ENCODE measurements around the gene LY9.
"Not testable (repeated sequence)": the region's sequence is repeated elsewhere in the genome, so short reads cannot be mapped to it uniquely, and the experiment has no call there.

LY9 gene

GRCh38 chr1:160774886-160775719 is 20.9 kb upstream of the LY9 start:
- no peak for DNase-seq

DNA sequence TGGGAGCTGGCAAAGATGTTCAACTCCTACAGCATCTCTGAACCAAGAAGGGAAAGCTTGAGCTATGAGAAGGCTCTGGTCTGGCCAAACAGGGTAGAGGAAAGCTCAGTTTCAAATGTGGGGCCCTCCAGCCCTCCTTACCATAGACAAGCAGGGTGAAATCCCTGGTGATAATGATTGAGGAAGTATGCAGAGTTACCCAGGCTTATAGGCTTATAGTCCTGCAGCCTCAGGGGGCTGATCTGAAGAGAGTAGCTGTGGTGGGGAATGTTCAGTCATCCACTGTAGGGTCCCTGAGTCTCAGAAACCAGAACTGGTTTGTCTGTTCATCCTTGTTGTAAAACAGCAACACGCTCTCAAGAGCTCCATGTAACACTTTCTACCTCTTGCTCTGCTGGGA is 19.8 kb upstream of the LY9 start:
- no peak for DNase-seq

DNA sequence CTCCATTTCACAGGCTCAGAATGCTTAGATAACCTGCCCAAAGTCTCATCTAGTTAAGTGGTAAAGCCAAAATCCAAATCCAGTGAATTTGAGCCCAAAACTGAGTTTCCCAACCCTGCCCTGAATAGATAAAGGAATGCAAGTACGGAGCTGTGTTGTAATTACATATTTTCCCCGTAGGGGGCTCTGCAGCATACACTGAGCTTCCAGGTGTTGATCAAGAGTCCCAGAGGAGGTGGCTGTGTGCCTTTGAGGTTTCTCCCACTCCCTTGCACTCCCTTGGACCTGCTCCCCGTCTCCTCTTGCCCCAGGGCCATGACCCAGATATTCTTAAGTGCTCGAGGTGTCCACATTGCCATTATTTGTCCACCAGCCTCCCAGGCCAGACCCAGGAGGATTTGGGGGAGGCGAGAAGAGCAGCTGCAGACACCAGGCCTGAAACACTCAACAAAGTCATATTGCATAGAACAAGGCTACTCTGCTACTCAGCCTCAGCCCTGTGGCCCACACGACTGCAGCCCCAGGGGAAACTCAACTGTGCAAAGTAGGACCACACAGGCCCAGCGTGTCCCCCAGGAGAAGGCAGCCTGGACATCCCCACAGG is 18.4 kb upstream of the LY9 start:
- DNase-seq: peak in 1 of 2 experiments; percentile 19

DNA sequence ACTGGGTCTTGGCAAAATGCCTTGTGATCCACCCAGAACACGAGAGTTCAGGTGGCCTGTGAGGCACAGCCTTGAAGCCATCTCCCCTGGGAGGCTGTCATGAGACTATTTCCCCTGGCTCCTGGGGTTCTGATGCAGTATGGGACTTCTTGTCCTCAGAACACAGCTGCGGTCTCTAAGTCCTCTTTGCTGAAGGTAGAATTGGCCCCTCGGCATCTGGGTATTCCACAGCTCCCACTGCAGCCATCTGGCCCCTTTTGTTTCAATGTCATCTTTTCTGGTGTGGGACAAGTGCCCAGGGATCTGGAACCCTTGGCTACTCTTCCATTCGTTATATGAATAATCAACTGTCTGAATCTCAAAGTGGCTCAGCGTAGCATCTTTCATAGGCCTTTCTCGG is 17.0 kb upstream of the LY9 start:
- no peak for DNase-seq

GRCh38 chr1:160779626-160780397 is 16.2 kb upstream of the LY9 start:
- DNase-seq: peak in 1 of 2 experiments; percentile 1

DNA sequence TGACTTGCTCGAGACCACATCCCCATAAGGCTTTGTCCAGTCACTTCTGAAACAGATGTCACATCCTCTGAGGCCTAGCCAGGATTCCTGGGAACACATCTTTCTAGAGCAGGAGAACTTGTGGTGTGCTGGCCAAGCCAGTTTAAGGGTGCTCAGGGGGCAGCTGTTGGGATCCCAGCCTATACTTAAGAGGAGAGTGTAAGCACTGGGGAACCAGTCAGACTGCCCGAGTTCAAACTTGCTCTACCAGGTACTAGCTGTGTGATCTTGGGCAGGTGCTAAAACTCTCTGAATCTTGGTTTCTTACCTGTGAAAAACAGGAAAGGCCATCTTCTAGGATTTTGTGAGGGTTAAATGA is 15.6 kb upstream of the LY9 start:
- DNase-seq: no peak

DNA sequence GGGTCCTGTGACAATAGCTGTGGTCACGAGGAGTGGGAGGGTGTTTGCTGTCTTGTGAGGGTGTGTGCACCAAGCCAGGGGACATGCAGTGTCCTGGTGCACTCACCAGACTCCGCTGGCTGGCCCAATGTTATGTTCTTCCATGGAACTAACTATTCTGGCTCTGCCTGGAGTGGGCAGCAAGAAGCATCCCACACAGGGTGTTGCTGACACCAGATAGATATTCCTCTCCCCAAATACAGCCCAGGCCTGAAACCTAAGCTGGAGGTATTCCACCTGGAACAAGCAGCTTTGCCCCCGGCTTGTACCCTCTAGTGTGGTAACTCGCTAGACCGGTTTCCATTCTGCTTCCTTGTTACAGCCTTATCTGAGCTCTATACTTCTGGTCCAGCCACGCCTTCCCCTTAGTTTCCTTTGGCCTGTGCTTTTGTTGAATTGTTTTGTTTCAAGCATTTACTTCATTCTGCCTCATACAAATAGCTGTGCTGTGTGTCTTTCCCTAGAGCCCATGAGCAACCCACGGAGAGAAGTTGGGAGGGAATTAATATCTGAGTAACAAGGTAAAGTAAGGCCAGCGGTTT is 14.7 kb upstream of the LY9 start:
- DNase-seq: no peak

DNA sequence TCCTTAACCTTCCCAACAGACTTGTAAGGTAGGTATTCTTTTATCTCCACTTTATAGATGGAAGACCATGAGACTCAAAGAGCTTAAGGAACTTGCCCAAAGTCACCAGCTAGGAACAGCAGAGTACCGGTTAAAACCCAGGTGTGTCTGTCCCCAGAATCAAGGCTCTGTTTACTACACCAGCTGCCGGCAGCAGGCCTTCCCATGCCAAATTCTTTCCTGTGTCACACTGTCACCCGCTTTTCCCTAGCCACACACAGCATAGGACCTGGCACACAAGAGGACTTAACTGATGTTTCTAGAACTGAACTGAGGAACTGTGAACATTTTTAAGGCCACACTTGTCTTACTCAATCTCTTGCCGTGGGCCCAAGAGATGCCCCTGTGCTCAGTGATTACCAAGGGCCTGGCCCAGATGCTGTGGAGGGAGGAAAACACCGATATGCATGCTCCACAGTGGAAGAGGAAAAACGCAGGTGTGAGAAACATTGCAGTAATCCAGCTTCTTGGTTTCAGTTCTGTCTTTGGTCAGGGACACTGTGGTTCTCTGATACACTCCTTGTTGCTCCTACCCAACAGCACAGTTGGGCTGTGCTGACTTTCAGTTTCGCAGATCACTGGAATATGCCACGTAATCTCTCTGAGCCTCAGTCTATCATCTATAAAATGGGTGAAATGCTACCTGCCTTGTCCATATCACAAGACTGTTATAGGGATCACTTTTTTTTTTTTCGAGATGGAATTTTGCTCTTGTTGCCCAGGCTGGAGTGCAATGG is 13.9 kb upstream of the LY9 start:
- no peak for DNase-seq

DNA sequence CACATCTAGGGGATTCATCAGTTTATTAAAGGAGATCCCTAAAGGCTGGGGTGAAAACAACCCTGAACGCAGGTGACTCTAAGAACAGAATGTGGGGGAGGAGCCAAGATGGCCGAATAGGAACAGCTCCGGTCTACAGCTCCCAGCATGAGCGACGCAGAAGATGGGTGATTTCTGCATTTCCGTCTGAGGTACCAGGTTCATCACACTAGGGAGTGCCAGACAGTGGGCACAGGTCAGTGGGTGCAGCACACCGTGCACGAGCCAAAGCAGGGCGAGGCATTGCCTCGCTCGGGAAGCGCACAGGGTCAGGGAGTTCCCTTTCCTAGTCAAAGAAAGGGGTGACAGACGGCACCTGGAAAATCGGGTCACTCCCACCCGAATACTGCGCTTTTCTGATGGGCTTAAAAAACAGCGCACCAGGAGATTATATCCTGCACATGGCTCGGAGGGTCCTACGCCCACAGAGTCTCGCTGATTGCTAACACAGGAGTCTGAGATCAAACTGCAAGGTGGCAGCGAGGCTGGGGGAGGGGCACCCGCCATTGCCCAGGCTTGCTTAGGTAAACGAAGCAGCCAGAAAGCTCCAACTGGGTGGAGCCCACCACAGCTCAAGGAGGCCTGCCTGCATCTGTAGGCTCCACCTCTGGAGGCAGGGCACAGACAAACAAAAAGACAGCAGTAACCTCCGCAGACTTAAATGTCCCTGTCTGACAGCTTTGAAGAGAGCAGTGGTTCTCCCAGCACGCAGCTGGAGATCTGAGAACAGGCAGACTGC is 12.8 kb upstream of the LY9 start:
- DNase-seq: not testable (repeated sequence)

GRCh38 chr1:160789051-160789701 is 6.8 kb upstream of the LY9 start:
- DNase-seq: no peak

- no peak for DNase-seq
Measured at GRCh38 chr1:160789702-160790611, 6.0 kb upstream of the LY9 start.

GRCh38 chr1:160794376-160794775 is 1.6 kb upstream of the LY9 start:
- no peak for DNase-seq

- no peak for DNase-seq
Measured at GRCh38 chr1:160797271-160797709, 1.3 kb downstream of the LY9 start.

- DNase-seq: no peak
Measured at GRCh38 chr1:160797861-160798273, 1.9 kb downstream of the LY9 start.

GRCh38 chr1:160798439-160798838 is 2.5 kb downstream of the LY9 start:
- no peak for DNase-seq

DNA sequence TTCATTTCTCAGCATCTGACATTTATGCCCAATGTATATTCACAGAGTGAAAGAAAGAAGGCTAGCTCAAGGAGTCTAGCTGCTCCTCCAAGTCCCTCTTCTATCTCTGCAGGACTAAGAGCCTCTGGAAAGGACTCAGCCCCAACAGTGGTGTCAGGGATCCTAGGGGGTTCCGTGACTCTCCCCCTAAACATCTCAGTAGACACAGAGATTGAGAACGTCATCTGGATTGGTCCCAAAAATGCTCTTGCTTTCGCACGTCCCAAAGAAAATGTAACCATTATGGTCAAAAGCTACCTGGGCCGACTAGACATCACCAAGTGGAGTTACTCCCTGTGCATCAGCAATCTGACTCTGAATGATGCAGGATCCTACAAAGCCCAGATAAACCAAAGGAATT is 3.7 kb downstream of the LY9 start:
- DNase-seq: no peak

- no peak for DNase-seq
Measured at GRCh38 chr1:160800142-160800541, 4.2 kb downstream of the LY9 start.

GRCh38 chr1:160800645-160801408 is 4.9 kb downstream of the LY9 start:
- no peak for DNase-seq

DNA sequence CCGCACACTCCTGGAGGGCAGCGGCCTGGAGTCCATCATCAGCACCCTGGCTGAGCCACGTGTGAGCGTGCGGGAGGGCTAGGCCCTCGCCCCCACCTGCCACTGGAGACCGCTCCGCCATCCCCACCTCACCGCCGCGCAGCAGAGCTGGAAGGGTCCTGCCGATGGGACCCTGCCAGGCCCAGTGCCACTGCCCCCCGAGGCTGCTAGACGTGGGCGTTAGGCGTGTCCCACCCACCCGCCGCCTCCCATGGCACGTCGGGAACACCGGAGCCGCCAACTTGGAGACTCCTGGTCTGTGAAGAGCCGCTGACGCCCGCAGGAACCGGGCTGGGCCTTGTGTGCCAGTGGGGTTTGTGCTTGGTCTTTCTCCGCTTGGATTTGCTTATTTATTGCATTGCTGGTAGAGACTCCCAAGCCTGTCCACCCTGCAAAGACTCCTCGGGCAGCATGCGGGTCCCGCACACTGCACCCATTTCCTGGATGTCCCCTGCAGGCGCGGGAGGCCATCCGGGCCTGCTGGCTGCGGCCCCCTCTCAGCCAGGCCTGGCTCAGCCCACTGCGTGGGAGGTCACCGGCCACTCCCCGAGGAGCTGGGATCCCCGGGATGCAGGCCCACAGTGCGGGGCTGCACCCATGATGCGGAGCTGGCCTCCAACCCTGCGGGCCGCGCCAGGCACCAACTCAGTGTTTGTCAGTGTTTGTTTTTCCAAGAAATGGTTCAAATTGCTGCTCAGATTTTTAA is 6.0 kb downstream of the LY9 start:
- no peak for DNase-seq
